Ovary (tissue), 9 donors: ENCODE data around the gene FBLN7. TPM values are rescaled to one million over a fixed set of nuclear protein-coding genes. Genes with fewer than 3 reads are reported as not detected.

Experiments
- DNase-seq, 5 donors: peaks; one replicate each; pipeline ENCODE4 v3.0.0-alpha.2; 2019 to 2020
- H3K27ac ChIP-seq, 2 donors: fragments of 200-600 bp; one replicate each; pipeline versions ENCODE4 v1.5.1 to v1.8.0; 2019 to 2022
- H3K27me3 ChIP-seq: fragments of 200-600 bp; one replicate; pipeline ENCODE4 v1.8.0; 2022
- H3K36me3 ChIP-seq: fragments of 200-600 bp; sonication (generic); one replicate; pipeline ENCODE4 v1.5.1; 2019
- H3K4me1 ChIP-seq: one replicate; pipeline ENCODE4 v1.8.1; 2013; ENCODE audit warnings: mild to moderate bottlenecking, moderate library complexity; ENCODE audit not compliant: insufficient read depth
- H3K4me3 ChIP-seq: fragments of 200-600 bp; sonication (generic); one replicate; pipeline ENCODE4 v1.5.1; 2017
- H3K9me3 ChIP-seq, 2 donors: fragments of 200-600 bp in 1 of 2; sonication (generic) in 1 of 2; one replicate each; pipeline versions ENCODE4 v1.5.1 to v1.8.1; 2013 to 2019; ENCODE audit warnings: mild to moderate bottlenecking in 1 of 2, moderate library complexity in 1 of 2
- CTCF ChIP-seq, 3 donors: fragments of 450-650 bp in 2 of 3; fragments of 200-600 bp in 1 of 3; IDR thresholded peaks; one replicate each; pipeline versions ENCODE4 v1.5.1 to v1.8.0; 2016 to 2022; ENCODE audit warnings: antibody characterized with exemption in 3 of 3, mild to moderate bottlenecking in 1 of 3
- EP300 ChIP-seq: sonication (generic); formaldehyde crosslinking; IDR thresholded peaks from one replicate; pipeline ENCODE4 v1.6.1; 2017; ENCODE audit warnings: antibody characterized with exemption
- POLR2A ChIP-seq: fragments of 450-650 bp; IDR thresholded peaks from one replicate; pipeline ENCODE4 v1.6.1; 2017; ENCODE audit warnings: antibody characterized with exemption, mild to moderate bottlenecking, moderate library complexity
- WGBS, 3 donors: extraction: QIAGEN DNeasy Blood & Tissue Kit in 1 of 3; methylation state at CpG; one replicate each; pipeline versions ENCODE4 v1.1.5 to v1.1.7; 2013 to 2017; 5-methylcytosine and 5-hydroxymethylcytosine counted together
- intact Hi-C, 4 donors: fragments of 100-400 bp; cut with DNase I; formaldehyde crosslinking; loops; one replicate each; pipeline versions ENCODE4 v1.11.0 to v1.15.1; 2022 to 2023
- polyA plus RNA-seq, 2 donors: library from polyadenylated mRNA; stranded (reverse); fragments of 200-250 nt in 1 of 2; fragments of 350-450 nt in 1 of 2; fragmentation: Illumina TruSeq in 1 of 2; extraction: RNeasy Lipid Tissue Mini Kit (QIAGEN cat#74804) in 1 of 2; gene quantifications; one replicate each; pipeline ENCODE4 v1.2.3, GENCODE V29; 2013 to 2014
- total RNA-seq, 7 donors: library from RNA; depleted of rRNA in 2 of 7; stranded (reverse); fragments of >200 nt in 2 of 7; fragmentation: NEBNext Ultra II Directional in 3 of 7; extraction: Animal tissue kit (Norgen Biotek cat#: 25700) in 3 of 7; gene quantifications; one replicate each; pipeline versions ENCODE4 v1.1.0 to v1.2.4, GENCODE V29; 2016 to 2023
- donor health status: DM: no; HTN: no; CAD: no; lungs with moderate emphysema.
- donor health status: DM: no; HTN: no; CAD: no.
- donor health status: Bipolar disorder and iron deficiency.
- donor health status: DM: yes; HTN: yes; CAD: no.
- donor health status: DM: no; HTN: no; CAD: no.
- donor health status: DM: yes; HTN: yes; CAD: no.

FBLN7 gene
- total and polyA plus RNA-seq, 9 donors: 0.18 to 5.0 (median 1.3) TPM

DNA sequence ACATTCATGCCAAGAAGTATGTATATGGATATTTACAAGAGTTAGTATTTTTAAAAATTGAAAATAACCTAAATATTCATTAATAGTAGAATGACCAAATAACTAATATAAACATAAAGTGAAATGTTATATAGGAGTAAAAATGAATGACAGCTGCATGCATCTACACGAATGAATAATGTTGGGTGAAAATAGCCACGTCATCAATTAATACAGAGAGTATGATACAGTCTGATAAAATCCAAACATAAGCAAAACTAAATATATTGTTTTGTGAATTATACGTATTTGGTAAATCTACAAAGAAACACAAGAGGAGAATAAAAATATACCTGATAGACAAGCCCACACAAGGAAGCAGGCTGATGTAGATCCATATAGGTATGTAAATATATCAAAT, 92.2 kb downstream of the FBLN7 start:
- Histone ChIP-seq H3K9me3 (no peaks in the 10 kb centered on the region), H3K27me3 (no peaks in the 10 kb centered on the region), H3K36me3 (no peaks in the 10 kb centered on the region), H3K27ac (no peak overlapping the region), H3K4me3 (no peak overlapping the region), H3K4me1 (peaks cover 2% of the 10 kb centered on the region)
- TF ChIP-seq CTCF (IDR thresholded peaks at IDR 0.05) (no peak), EP300 (no peak), POLR2A (no peak)
- WGBS, 3 donors: 95 to 97% (median 96%) methylated on average over 3 of the region's 3 CpGs
- intact Hi-C loops: no loop called here
- no peak for DNase-seq

Other genes with a start within 250 kb of the FBLN7 start
- gene MERTK, start 239.8 kb upstream of the FBLN7 start, total RNA-seq: 10 to 100 TPM; 11.0 to 20.7 (median 13.7) TPM
- gene MERTK, start 239.8 kb upstream of the FBLN7 start, polyA plus RNA-seq: 10 to 100 TPM in 1 of 2 donors, 1 to 10 TPM in 1; 8.3 to 21.9 TPM
- gene TMEM87B, start 83.1 kb upstream of the FBLN7 start, total RNA-seq: 10 to 100 TPM; 11.0 to 23.8 (median 13.2) TPM
- gene TMEM87B, start 83.1 kb upstream of the FBLN7 start, polyA plus RNA-seq: 10 to 100 TPM in 1 of 2 donors, 1 to 10 TPM in 1; 7.1 to 18.4 TPM
- 10 to 100 TPM in 4 of 7 donors, 1 to 10 TPM in 3; 4.9 to 36.2 (median 10.9) TPM for gene ZC3H8, start 116.7 kb downstream of the FBLN7 start, total RNA-seq
- gene ZC3H8, start 116.7 kb downstream of the FBLN7 start, polyA plus RNA-seq: 10 to 100 TPM in 1 of 2 donors, 1 to 10 TPM in 1; 6.0 to 14.5 TPM
- gene ZC3H6, start 137.2 kb downstream of the FBLN7 start, total RNA-seq: 10 to 100 TPM in 6 of 7 donors, 1 to 10 TPM in 1; 8.8 to 30.1 (median 25.1) TPM
- 1 to 10 TPM; 4.6 to 8.7 TPM for gene ZC3H6, start 137.2 kb downstream of the FBLN7 start, polyA plus RNA-seq